Heart right ventricle (tissue), 16 donors: ENCODE measurements around the gene RASGRP1. TPM values are rescaled to one million over a fixed set of nuclear protein-coding genes. Genes with fewer than 3 reads are reported as not detected.

ENCODE experiments used
- ATAC-seq, 8 donors: fragments of 200-7000 bp; cut with Tn5 transposase; one replicate each; pipeline ENCODE4 v1.9.1; 2020; ENCODE audit warnings: mild to moderate bottlenecking in 8 of 8, moderate library complexity in 8 of 8, moderate number of reproducible peaks in 1 of 8
- DNase-seq, 2 donors: peaks; one replicate each; pipeline ENCODE4 v3.0.0-alpha.2; 2020
- H3K27ac ChIP-seq, 10 donors: fragments of 200-600 bp; sonication (generic) in 2 of 10; one replicate each; pipeline versions ENCODE4 v1.5.0 to v1.8.0; 2020 to 2022; ENCODE audit warnings: mild to moderate bottlenecking in 3 of 10
- H3K27me3 ChIP-seq, 7 donors: fragments of 200-600 bp; one replicate each; pipeline ENCODE4 v1.8.0; 2021 to 2022; ENCODE audit warnings: mild to moderate bottlenecking in 2 of 7
- H3K36me3 ChIP-seq, 9 donors: fragments of 200-600 bp; sonication (generic) in 1 of 9; one replicate each; pipeline versions ENCODE4 v1.5.0 to v1.8.0; 2020 to 2022; ENCODE audit warnings: mild to moderate bottlenecking in 2 of 9
- H3K4me1 ChIP-seq, 9 donors: fragments of 200-600 bp; sonication (generic) in 1 of 9; one replicate each; pipeline versions ENCODE4 v1.5.0 to v1.8.0; 2020 to 2022; ENCODE audit warnings: mild to moderate bottlenecking in 4 of 9
- H3K4me3 ChIP-seq, 10 donors: fragments of 200-600 bp; sonication (generic) in 2 of 10; one replicate each; pipeline versions ENCODE4 v1.5.0 to v1.8.0; 2020 to 2022; ENCODE audit warnings: mild to moderate bottlenecking in 7 of 10, moderate library complexity in 2 of 10
- H3K9me3 ChIP-seq, 11 donors: fragments of 200-600 bp in 10 of 11; sonication (generic) in 2 of 11; one replicate each; pipeline versions ENCODE4 v1.5.0 to v1.8.0; 2013 to 2022; ENCODE audit warnings: mild to moderate bottlenecking in 2 of 11, control low read depth in 1 of 11, moderate library complexity in 1 of 11
- WGBS, 2 donors: extraction: QIAGEN DNeasy Blood & Tissue Kit; methylation state at CpG; one replicate each; pipeline ENCODE4 v1.1.7; 2013; ENCODE audit warnings: inconsistent platforms in 1 of 2; 5-methylcytosine and 5-hydroxymethylcytosine counted together
- intact Hi-C, 10 donors: fragments of 100-400 bp; cut with DNase I; formaldehyde crosslinking; loops; one replicate each; pipeline versions ENCODE4 v1.11.1 to v1.14.2; 2022
- polyA plus RNA-seq, 2 donors: library from polyadenylated mRNA; stranded (reverse); fragments of 200-250 nt; gene quantifications; one replicate each; pipeline ENCODE4 v1.2.3, GENCODE V29; 2013
- total RNA-seq, 10 donors: library from RNA; stranded (reverse); fragmentation: NEBNext Ultra II Directional in 3 of 10; extraction: Animal tissue kit (Norgen Biotek cat#: 25700) in 3 of 10; gene quantifications; one replicate each; pipeline versions ENCODE4 v1.2.1 to v1.2.4, GENCODE V29; 2021 to 2023
- TF ChIP-seq, protein P1 (sequence below), 9 donors: fragments of 200-600 bp; sonication (generic) in 2 of 9; IDR thresholded peaks; one replicate each; pipeline versions ENCODE4 v1.5.0 to v1.8.0; 2021 to 2022; ENCODE audit warnings: antibody characterized with exemption in 9 of 9, mild to moderate bottlenecking in 5 of 9, moderate library complexity in 1 of 9
- donor health status: Arrhythmogenic right ventricular cardiomyopathy.
- donor health status: ischemic (EF 13 %, LVEDD 7.1; RV severe dilation, severe dysfunction).
- donor health status: healthy with polysubstance abuse.
- donor health status: DM: no; HTN: yes; CAD: no.
- donor health status: DM: no; HTN: no; CAD: no.
- donor health status: ischemic (EF 25% LVEDD 6.9; RV normal size, moderate dysfunction).
- donor health status: ischemic (EF 25% LVEDD 5.7; RV mildly dilated, moderate dysfunction).
- donor health status: healthy.
- donor health status: DM: yes; HTN: yes; CAD: no.
- donor health status: Ischemic cardiomyopathy.
- donor health status: ischemic (EF 35%, LVEDD 5.7; RV mildly dilated, moderate dysfunction).
- donor health status: nonischemic (EF 11% LVEDD 7.7; RV severe dilation, severe dysfunction).
- donor health status: DM: yes; HTN: yes; CAD: no.
- donor health status: PGD.
- donor health status: ischemic (EF 29% LVEDD 5.4; RV normal size, mild dysfunction).
- donor health status: nonischemic (EF 23%, LVEDD 6.1; RV moderate dilation, normal function).

RASGRP1 gene
- total and polyA plus RNA-seq, 12 donors, result 0.04 to 3.0 (median 0.42) TPM; not detected in 1

- TF ChIP-seq, protein P1, sequence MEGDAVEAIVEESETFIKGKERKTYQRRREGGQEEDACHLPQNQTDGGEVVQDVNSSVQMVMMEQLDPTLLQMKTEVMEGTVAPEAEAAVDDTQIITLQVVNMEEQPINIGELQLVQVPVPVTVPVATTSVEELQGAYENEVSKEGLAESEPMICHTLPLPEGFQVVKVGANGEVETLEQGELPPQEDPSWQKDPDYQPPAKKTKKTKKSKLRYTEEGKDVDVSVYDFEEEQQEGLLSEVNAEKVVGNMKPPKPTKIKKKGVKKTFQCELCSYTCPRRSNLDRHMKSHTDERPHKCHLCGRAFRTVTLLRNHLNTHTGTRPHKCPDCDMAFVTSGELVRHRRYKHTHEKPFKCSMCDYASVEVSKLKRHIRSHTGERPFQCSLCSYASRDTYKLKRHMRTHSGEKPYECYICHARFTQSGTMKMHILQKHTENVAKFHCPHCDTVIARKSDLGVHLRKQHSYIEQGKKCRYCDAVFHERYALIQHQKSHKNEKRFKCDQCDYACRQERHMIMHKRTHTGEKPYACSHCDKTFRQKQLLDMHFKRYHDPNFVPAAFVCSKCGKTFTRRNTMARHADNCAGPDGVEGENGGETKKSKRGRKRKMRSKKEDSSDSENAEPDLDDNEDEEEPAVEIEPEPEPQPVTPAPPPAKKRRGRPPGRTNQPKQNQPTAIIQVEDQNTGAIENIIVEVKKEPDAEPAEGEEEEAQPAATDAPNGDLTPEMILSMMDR (IDR thresholded peaks at IDR 0.05), result no peak
- H3K36me3 ChIP-seq, result no peaks in the 10 kb centered on the region
- intact Hi-C loops, result no loop called here
- DNase-seq (no peak), ATAC-seq (no peak)
- no peak overlapping the region for H3K4me3 ChIP-seq
- WGBS, 2 donors, result 67 to 87% methylated on average over 3 of the region's 3 CpGs
- no peak overlapping the region for H3K27ac ChIP-seq
- H3K9me3 ChIP-seq, result peaks cover 0 to 3% (median 0%) of the 10 kb centered on the region in 11 donors
- no peaks in the 10 kb centered on the region for H3K4me1 ChIP-seq
- H3K27me3 ChIP-seq, result peaks cover 0 to 9% (median 0%) of the 10 kb centered on the region in 7 donors
Measured at GRCh38 chr15:38597219-38597800, 32.7 kb upstream of the RASGRP1 start.

- TF ChIP-seq, protein P1 (IDR thresholded peaks at IDR 0.05), result no peak
- Histone ChIP-seq H3K4me1 (no peaks in the 10 kb centered on the region), H3K27me3 (peaks cover 0 to 6% (median 0%) of the 10 kb centered on the region in 7 donors), H3K27ac (no peak overlapping the region), H3K9me3 (no peaks in the 10 kb centered on the region), H3K36me3 (no peaks in the 10 kb centered on the region), H3K4me3 (no peak overlapping the region)
- 50 to 52% methylated on average over 4 of the region's 4 CpGs for WGBS, 2 donors
- intact Hi-C loops, result loop anchor here in 1 of 10 donors (5.0 kb wide), 1 partner anchor 924 kb away; no protein-coding TSS in a partner anchor
- no peak for ATAC-seq
- no peak for DNase-seq
Measured at GRCh38 chr15:38593524-38593923, 28.9 kb upstream of the RASGRP1 start.

- Histone ChIP-seq H3K4me3 (no peak overlapping the region), H3K27ac (no peak overlapping the region), H3K27me3 (peaks cover 0 to 3% (median 0%) of the 10 kb centered on the region in 7 donors), H3K4me1 (no peaks in the 10 kb centered on the region), H3K9me3 (peaks cover 0 to 9% (median 0%) of the 10 kb centered on the region in 11 donors), H3K36me3 (no peaks in the 10 kb centered on the region)
- DNase-seq, result no peak
- WGBS, 2 donors, result 67% methylated on average over 4 of the region's 4 CpGs
- TF ChIP-seq, protein P1 (IDR thresholded peaks at IDR 0.05), result no peak
- intact Hi-C loops, result loop anchor here in 1 of 10 donors (5.0 kb wide), 1 partner anchor 52 kb away; no protein-coding TSS in a partner anchor
- ATAC-seq, result peak in 1 of 8 donors; percentile 69
Measured at GRCh38 chr15:38589502-38589901, 24.9 kb upstream of the RASGRP1 start.

DNA sequence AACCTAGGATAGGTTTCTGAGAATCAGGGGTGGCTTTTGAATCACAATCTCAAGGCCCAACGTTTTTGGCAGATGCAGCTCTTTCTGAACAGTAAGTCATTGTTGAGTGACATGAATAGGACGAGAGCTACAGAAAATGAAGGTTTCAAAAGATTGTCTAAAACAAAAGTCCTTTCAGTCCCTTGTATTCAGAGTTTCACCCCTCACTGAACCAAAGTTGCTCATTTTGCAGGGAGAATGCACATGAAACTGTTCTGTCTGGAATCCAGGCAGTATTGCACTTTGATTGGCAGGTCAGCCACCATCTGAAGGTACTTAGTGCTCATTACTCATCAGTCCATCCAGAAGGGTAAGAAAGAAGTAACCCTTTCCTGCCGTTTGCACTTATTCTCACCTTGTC lies 24.1 kb upstream of the RASGRP1 start:
- intact Hi-C loops, result loop anchor here in 1 of 10 donors (5.0 kb wide), 1 partner anchor 51 kb away; no protein-coding TSS in a partner anchor
- H3K4me3 ChIP-seq, result no peak overlapping the region
- TF ChIP-seq, protein P1 (IDR thresholded peaks at IDR 0.05), result no peak
- H3K36me3 ChIP-seq, result no peaks in the 10 kb centered on the region
- H3K27me3 ChIP-seq, result peaks cover 0 to 3% (median 0%) of the 10 kb centered on the region in 7 donors
- ATAC-seq, result no peak
- H3K9me3 ChIP-seq, result peaks cover 0 to 9% (median 0%) of the 10 kb centered on the region in 11 donors
- no peak overlapping the region for H3K27ac ChIP-seq
- no peaks in the 10 kb centered on the region for H3K4me1 ChIP-seq
- no peak for DNase-seq
- WGBS, 2 donors, result 33 to 40% methylated on average over 3 of the region's 3 CpGs
